HepG2 (cell line): ENCODE data around the gene TMEM114.

Source experiments
- HNF4A ChIP-seq: sonication (generic); formaldehyde crosslinking; IDR thresholded peaks from 2 replicates; pipeline ENCODE4 v1.4.0; 2020; ENCODE audit warnings: missing genetic modification reagents
- IRF2 ChIP-seq: IDR thresholded peaks from 2 replicates; pipeline ENCODE4 v1.6.1; 2018; ENCODE audit warnings: missing genetic modification reagents, missing compliant biosample characterization
- NR2F2 ChIP-seq: IDR thresholded peaks from 2 replicates; pipeline ENCODE4 v1.6.1; 2012; ENCODE audit warnings: low read depth, inconsistent platforms, borderline replicate concordance
- POLR2A ChIP-seq, 2 experiments: IDR thresholded peaks; 2 replicates each; pipeline ENCODE4 v1.6.1; 2011; ENCODE audit warnings: low read depth in 2 of 2, low read length in 2 of 2, mild to moderate bottlenecking in 1 of 2, moderate library complexity in 1 of 2; ENCODE audit not compliant: insufficient read depth in 1 of 2
- RORA ChIP-seq: sonication (generic); formaldehyde crosslinking; IDR thresholded peaks from 2 replicates; pipeline ENCODE4 v1.5.0; 2020; ENCODE audit warnings: mild to moderate bottlenecking, missing genetic modification reagents, moderate library complexity
- TBP ChIP-seq: sonication (generic); formaldehyde crosslinking; IDR thresholded peaks from 2 replicates; pipeline ENCODE4 v1.5.0; 2020; ENCODE audit warnings: missing genetic modification reagents
- ZNF180 ChIP-seq: sonication (generic); formaldehyde crosslinking; IDR thresholded peaks from 2 replicates; pipeline ENCODE4 v1.4.0; 2020; ENCODE audit warnings: low read depth, missing genetic modification reagents, borderline replicate concordance
- TF ChIP-seq, protein P1 (sequence below): sonication (generic); formaldehyde crosslinking; IDR thresholded peaks from 2 replicates; pipeline ENCODE4 v1.5.0; 2020; ENCODE audit warnings: missing genetic modification reagents
- TF ChIP-seq, protein P2 (sequence below): sonication (generic); formaldehyde crosslinking; IDR thresholded peaks from 2 replicates; pipeline ENCODE4 v1.5.0; 2020; ENCODE audit warnings: mild to moderate bottlenecking, missing genetic modification reagents, moderate library complexity

DNA sequence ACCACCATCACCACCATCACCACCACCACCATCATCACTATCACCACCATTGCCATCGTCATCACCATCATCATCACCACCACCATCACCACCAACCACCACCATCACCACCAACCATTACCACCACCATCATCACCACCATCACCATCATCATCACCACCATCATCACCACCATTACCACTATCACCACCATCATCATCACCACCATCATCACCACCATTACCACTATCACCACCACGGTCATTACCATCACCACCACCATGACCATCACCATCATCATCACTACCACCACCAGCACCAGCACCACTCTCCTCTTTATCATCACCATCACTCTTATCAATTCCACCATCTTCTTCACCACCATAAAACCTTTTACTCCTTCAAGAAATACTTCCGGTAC, 1.1 kb upstream of the TMEM114 start:
- TF ChIP-seq POLR2A (IDR thresholded peaks at IDR 0.05; ENCODE audit: insufficient read depth in 1 of 2, low read depth in 2 of 2, low read length in 2 of 2) = no peak
- no peak for TF ChIP-seq RORA
- TF ChIP-seq, protein P1, sequence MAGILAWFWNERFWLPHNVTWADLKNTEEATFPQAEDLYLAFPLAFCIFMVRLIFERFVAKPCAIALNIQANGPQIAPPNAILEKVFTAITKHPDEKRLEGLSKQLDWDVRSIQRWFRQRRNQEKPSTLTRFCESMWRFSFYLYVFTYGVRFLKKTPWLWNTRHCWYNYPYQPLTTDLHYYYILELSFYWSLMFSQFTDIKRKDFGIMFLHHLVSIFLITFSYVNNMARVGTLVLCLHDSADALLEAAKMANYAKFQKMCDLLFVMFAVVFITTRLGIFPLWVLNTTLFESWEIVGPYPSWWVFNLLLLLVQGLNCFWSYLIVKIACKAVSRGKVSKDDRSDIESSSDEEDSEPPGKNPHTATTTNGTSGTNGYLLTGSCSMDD (CRISPR knock-in tag) = no peak
- no peak for TF ChIP-seq TBP (CRISPR knock-in tag)
- no peak for TF ChIP-seq ZNF180 (CRISPR knock-in tag)
- TF ChIP-seq NR2F2 = no peak
- TF ChIP-seq HNF4A (CRISPR knock-in tag) = no peak
- TF ChIP-seq, protein P2, sequence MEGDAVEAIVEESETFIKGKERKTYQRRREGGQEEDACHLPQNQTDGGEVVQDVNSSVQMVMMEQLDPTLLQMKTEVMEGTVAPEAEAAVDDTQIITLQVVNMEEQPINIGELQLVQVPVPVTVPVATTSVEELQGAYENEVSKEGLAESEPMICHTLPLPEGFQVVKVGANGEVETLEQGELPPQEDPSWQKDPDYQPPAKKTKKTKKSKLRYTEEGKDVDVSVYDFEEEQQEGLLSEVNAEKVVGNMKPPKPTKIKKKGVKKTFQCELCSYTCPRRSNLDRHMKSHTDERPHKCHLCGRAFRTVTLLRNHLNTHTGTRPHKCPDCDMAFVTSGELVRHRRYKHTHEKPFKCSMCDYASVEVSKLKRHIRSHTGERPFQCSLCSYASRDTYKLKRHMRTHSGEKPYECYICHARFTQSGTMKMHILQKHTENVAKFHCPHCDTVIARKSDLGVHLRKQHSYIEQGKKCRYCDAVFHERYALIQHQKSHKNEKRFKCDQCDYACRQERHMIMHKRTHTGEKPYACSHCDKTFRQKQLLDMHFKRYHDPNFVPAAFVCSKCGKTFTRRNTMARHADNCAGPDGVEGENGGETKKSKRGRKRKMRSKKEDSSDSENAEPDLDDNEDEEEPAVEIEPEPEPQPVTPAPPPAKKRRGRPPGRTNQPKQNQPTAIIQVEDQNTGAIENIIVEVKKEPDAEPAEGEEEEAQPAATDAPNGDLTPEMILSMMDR (CRISPR knock-in tag) = no peak
- no peak for TF ChIP-seq IRF2 (CRISPR knock-in tag)
